Islet of Langerhans (tissue), 1 donor: ENCODE results near the gene FILIP1.
A peak's percentile ranks its signal among the peaks of the same experiment; 100 is the strongest.
"Not testable (repeated sequence)": the region's sequence is repeated elsewhere in the genome, so short reads cannot be mapped to it uniquely, and the experiment has no call there.

Experiments used
- FAIRE-seq: peaks from one replicate; lab custom pipeline; 2011; peaks lifted over from hg19 to GRCh38; lab: Jason Lieb, UNC

FILIP1 gene

DNA sequence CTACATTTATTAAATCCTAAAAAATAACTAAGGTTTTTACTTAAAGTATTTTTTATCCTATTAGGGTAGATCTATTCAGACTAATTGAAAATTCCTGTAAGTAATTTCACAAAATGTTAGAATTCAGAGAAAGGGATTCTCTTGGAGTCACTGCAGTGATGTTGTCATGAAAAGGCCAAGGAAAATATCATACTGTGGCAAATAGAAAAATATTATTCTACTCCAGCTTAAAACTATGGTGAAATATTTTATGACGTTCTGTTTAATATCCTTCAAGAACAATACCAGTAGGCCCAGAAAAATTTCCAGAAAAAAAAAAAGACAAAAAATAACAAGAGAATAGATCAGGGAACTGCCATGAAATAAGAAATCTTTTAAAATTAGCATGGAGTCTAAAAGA, 73.6 kb downstream of the FILIP1 start:
- FAIRE-seq = no peak

DNA sequence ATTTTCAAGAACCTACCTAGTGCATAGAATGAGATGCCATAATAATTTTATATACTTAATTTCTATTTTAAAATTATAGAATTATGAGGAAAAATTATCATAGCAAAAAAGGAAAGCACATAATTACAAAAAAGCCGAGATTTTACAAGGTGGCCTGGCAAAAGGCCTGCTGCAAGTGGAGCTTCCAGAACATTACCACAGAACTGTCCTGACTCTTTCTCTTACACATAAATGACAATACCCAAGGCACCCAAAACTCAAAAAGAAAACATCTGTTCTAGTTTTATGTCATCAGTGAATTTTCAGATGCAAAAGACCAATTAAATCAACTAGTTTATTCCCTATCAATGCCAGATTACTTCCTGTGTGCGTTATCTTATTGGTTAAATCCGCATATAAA, 74.2 kb downstream of the FILIP1 start:
- FAIRE-seq = no peak

DNA sequence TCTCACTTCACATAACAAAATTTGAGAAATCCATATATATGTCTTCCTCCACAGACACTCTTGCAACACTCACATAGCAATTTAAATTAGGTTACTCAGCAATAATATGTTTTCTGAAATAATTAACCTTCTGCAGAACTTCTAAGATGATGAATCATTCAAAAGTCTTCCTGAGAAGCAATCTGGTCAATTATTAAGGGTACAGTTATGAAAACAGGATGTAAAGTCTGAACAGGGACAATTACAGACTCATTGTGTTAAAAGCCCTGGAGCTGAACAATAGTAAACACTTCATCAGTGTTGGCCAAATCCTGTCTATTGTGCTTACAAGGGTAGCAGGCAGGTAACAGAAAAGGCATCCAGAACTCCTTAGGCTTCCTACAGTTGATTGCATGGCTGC, 75.4 kb downstream of the FILIP1 start:
- FAIRE-seq = no peak

- no peak for FAIRE-seq
Measured at GRCh38 chr6:75416443-75416842, 77.2 kb downstream of the FILIP1 start.

- FAIRE-seq = no peak
Measured at GRCh38 chr6:75415804-75416203, 77.8 kb downstream of the FILIP1 start.

GRCh38 chr6:75414445-75415021, 79.1 kb downstream of the FILIP1 start:
- FAIRE-seq = no peak

DNA sequence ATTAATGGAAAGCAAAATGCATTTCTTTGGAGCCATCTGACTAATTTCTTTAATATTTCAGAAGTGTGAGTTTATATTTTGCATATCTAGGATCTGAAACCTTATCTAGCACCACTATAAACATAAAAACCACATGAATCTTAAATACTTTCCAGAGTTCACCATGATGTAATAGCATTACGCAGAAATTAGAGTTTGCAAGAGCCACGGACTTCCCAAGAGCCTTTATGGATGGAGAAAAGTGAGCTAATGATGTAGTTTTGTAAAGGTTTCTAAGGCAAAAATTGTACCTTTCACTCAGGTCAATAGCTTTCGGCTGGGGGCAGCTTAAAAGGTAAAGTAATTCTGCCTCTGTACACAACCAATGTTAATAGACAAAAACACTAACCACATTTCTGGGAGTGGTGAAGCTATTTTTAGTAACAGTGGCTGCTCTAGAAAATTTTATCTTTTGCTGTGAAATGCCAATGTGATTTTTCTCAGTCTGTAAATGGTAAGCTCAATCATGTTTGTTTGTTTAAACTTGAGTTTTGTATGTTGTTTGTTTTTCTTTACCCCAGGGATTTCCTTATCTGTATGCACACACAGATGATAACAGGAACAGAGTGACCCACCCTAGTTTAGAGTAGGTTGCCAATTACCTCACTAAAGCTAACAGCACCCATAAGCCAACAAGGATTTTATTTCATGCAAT, 80.5 kb downstream of the FILIP1 start:
- FAIRE-seq = no peak

GRCh38 chr6:75410564-75410963, 83.0 kb downstream of the FILIP1 start:
- FAIRE-seq = not testable (repeated sequence)

GRCh38 chr6:75409928-75410327, 83.7 kb downstream of the FILIP1 start:
- FAIRE-seq = no peak

- no peak for FAIRE-seq
Measured at GRCh38 chr6:75409286-75409685, 84.3 kb downstream of the FILIP1 start.

- FAIRE-seq = no peak
Measured at GRCh38 chr6:75403563-75404080, 90.0 kb downstream of the FILIP1 start.

DNA sequence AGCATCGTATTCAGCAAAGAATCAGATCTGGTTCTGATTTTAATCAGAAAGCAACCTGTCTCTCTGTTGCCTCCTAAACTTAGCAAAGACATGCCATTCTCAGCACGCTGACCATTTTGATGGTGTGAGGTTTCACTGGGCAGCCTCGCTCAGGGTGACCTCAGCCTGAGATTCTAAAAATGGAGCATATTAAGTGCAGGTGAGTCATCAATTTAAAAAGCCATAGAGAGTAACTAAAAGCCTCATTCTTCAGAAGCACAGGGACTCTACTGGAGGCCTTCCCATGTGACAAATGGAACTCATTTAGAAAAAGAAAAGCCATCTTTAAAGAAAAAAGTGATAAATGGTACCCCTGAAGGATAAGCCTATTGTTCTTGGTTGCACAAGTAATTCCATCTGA, 91.3 kb downstream of the FILIP1 start:
- FAIRE-seq = peak; percentile 5

DNA sequence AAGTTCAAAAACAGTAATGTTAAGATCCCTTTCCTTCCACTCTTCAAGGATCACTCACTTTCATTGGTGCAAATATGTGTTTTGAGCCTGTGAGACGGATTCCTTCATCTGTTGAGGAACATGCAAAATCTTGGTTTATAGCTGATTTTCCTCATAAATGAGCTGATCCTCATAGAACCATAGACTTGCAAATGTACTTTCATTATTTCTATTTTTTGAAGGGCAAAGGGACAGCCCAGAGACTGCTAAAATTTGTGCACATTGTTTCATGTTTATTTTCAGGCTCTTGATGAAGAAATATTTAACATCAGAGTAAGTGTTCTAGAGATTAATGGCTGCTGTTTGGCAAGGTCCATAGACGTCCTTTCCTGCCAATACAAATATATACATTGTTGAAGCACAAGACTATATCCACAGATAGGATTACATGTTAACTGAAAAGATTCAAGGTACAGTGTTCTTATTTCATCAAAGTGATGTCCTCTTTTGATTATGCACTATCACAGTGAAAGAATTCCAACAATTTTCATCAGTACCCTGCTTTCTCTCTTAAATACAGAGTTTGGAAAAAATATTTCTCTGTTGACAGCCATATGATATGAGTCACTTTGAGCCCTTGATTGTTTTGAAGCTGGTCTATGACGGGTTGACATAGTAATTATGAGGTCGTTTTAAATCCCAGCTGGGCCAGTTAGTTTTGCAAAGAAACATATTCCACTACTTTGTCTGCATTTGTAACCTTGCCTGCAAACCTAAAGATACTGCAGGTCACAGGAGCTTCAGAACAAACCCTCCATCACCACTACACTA, 95.7 kb downstream of the FILIP1 start:
- no peak for FAIRE-seq

GRCh38 chr6:75397171-75397570, 96.4 kb downstream of the FILIP1 start:
- no peak for FAIRE-seq

DNA sequence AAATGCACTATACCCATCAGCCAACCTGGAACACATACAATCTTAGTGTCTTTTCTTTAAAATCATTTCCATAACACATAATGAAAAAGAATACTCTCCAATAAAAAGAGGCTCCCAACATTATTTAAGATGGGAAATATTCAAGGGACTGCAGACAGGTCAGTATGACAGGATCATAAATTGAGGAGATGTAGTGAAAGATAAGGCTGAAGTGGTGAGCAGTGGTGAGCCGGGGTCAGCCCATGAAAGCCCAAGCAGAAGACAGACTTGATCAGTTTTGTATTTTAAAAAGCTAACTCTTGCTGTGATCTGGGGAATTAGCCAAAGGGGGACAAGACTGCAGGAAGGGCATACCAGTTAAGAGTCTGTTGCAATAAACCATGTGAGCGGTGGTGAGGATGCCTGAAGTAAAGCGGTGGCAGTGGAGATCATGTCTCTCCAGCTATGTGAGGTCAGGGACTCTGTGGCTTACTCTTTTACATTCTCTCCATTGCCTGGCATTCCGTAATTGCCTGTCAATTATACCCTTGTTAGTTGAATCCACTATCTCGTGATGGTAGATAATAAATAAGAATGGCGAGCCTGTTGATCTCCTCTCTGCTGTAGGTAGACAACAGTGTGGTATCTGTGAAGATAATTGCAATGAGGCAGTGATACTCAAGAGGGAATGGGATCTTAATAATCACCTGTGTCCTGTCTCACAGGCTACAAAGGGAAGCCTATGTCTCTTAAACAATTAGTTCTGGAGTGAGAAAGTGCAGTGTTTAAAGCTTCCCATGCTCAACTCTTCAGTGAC, 97.4 kb downstream of the FILIP1 start:
- FAIRE-seq = no peak

- FAIRE-seq = no peak
Measured at GRCh38 chr6:75393806-75394205, 99.8 kb downstream of the FILIP1 start.

- no peak for FAIRE-seq
Measured at GRCh38 chr6:75391276-75391675, 102.3 kb downstream of the FILIP1 start.

DNA sequence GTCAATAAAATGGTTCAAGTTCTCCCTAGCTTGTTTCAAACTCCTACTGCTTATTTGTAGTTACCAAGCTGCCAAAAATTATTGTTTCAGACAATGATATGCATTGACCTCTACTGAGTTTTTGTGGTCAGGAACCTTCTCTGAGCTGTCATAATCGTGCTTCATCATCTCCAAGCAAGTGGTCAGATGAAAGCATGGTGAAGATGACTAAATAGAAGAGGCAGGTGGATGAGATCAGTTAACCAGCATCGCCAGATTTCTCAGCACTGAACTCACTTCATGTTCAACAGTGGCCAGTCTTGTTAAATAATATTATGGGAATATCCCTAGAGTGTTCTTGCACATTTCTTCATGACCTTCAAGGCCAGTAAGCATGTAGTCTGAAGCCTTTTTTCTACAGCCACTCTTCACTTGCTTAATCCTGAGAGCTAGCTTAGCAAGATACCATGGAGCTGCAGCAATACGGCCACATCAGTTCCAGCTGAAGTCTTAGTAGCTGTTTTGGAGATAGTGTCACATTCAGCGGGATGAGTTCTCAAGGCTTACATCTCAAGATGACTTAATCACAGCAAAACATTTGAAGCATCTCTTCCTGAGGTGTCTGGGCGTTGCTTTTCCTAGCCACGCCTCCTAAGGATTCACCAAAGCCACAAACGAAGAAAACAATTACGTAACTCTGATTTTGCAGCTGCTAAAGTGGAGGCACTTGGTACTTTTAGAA, 107.4 kb downstream of the FILIP1 start:
- FAIRE-seq = no peak

- no peak for FAIRE-seq
Measured at GRCh38 chr6:75384116-75384515, 109.5 kb downstream of the FILIP1 start.

- no peak for FAIRE-seq
Measured at GRCh38 chr6:75382634-75382900, 111.0 kb downstream of the FILIP1 start.

GRCh38 chr6:75381877-75382633, 111.5 kb downstream of the FILIP1 start:
- no peak for FAIRE-seq
